T-cell (primary cell): ENCODE measurements around the gene SLC16A3. TPM values are rescaled to one million over a fixed set of nuclear protein-coding genes. Genes with fewer than 3 reads are reported as not detected.

Source experiments
- ATAC-seq, 4 experiments: fragments of 200-7000 bp in 3 of 4; fragments of 150-1000 bp in 1 of 4; cut with Tn5 transposase; replicated peaks in 1 of 4; 1 replicate in 3 of 4; 2 replicates in 1 of 4; pipeline ENCODE4 v1.10.0; 2021; ENCODE audit warnings: moderate library complexity in 3 of 4, mild to moderate bottlenecking in 2 of 4, moderate number of reproducible peaks in 1 of 4
- CTCF ChIA-PET, 2 donors: fragments of 300-600 bp; sonication (Branson Sonifier 250); formaldehyde crosslinking; loops; one replicate each; lab custom pipeline; 2022; ENCODE audit warnings: antibody characterized with exemption in 2 of 2; lab: Charles Lee
- POLR2A ChIA-PET, 2 donors: fragments of 300-600 bp; sonication (Branson Sonifier 250); formaldehyde crosslinking; loops; one replicate each; lab custom pipeline; 2022; ENCODE audit warnings: antibody characterized with exemption in 2 of 2; lab: Charles Lee
- DNase-seq, 35 experiments: peaks; one replicate each; pipeline versions ENCODE4 v3.0.0 to v3.0.0-alpha.2; 2013 to 2023
- H3K27ac ChIP-seq: one replicate; pipeline ENCODE4 v1.5.1; 2013; ENCODE audit warnings: low read length
- H3K27me3 ChIP-seq, 2 experiments: replicated peaks in 1 of 2; 1 replicate in 1 of 2; 2 replicates in 1 of 2; pipeline versions ENCODE4 v1.6.1 to v1.7.0; 2013; ENCODE audit warnings: low read length in 1 of 2, mixed read lengths in 1 of 2; ENCODE audit not compliant: control insufficient read depth in 2 of 2, insufficient read depth in 2 of 2; ENCODE audit errors: extremely low read depth in 1 of 2
- H3K36me3 ChIP-seq, 2 donors: 1 replicate in 1 of 2; 2 replicates in 1 of 2; pipeline versions ENCODE4 v1.6.1 to v1.7.0; 2013; ENCODE audit warnings: low read length in 1 of 2; ENCODE audit not compliant: control insufficient read depth in 2 of 2, insufficient read depth in 1 of 2; ENCODE audit errors: extremely low read depth in 1 of 2
- H3K4me1 ChIP-seq, 2 experiments: 1 replicate in 1 of 2; 2 replicates in 1 of 2; pipeline versions ENCODE4 v1.6.1 to v1.7.0; 2013; ENCODE audit warnings: low read length in 2 of 2, mixed read lengths in 1 of 2; ENCODE audit not compliant: insufficient read depth in 2 of 2, control insufficient read depth in 1 of 2; ENCODE audit errors: extremely low read depth in 1 of 2
- H3K4me3 ChIP-seq, 2 donors: 1 replicate in 1 of 2; 2 replicates in 1 of 2; pipeline versions ENCODE4 v1.5.1 to v1.7.0; 2013; ENCODE audit warnings: mild to moderate bottlenecking in 2 of 2, low read length in 1 of 2, moderate library complexity in 1 of 2; ENCODE audit not compliant: control insufficient read depth in 1 of 2; ENCODE audit errors: extremely low read depth in 1 of 2
- H3K9me3 ChIP-seq: 2 replicates; pipeline ENCODE4 v1.7.0; 2013
- H3K27ac Mint-ChIP-seq, 2 donors: one replicate each; pipeline ENCODE4 v1.8.0; 2020 to 2021; ENCODE audit warnings: mild to moderate bottlenecking in 2 of 2, mixed read lengths in 2 of 2
- H3K27me3 Mint-ChIP-seq, 2 donors: one replicate each; pipeline ENCODE4 v1.8.0; 2021 to 2022; ENCODE audit warnings: mixed read lengths in 2 of 2
- H3K36me3 Mint-ChIP-seq: one replicate; pipeline ENCODE4 v1.8.0; 2021; ENCODE audit warnings: mixed read lengths
- H3K4me1 Mint-ChIP-seq, 3 donors: one replicate each; pipeline ENCODE4 v1.8.0; 2020 to 2022; ENCODE audit warnings: mixed read lengths in 3 of 3, mild to moderate bottlenecking in 1 of 3
- H3K4me3 Mint-ChIP-seq, 3 donors: one replicate each; pipeline ENCODE4 v1.8.0; 2020 to 2022; ENCODE audit warnings: mild to moderate bottlenecking in 3 of 3, mixed read lengths in 3 of 3, moderate library complexity in 3 of 3
- H3K9me3 Mint-ChIP-seq, 3 donors: one replicate each; pipeline ENCODE4 v1.8.0; 2020 to 2022; ENCODE audit warnings: mixed read lengths in 3 of 3
- WGBS: methylation state at CpG from one replicate; pipeline ENCODE4 v1.1.5; 2013; ENCODE audit warnings: missing lambda C conversion rate; ENCODE audit not compliant: insufficient coverage; 5-methylcytosine and 5-hydroxymethylcytosine counted together
- total RNA-seq, 35 experiments: library from RNA in 6 of 35; stranded (reverse) in 6 of 35; fragments of 120-200 nt in 1 of 35; gene quantifications; one replicate each; pipeline versions ENCODE4 v1.2.1 to v1.2.4 and lab custom pipeline; 2013 to 2026

The SLC16A3 gene
- total RNA-seq, 5 donors from 2014 or later (not counting 1 experiment from before 2014, with no cell fraction given), result 31.9 to 47.3 (median 40.9) TPM

GRCh38 chr17:82241183-82241925 is 12.5 kb downstream of the SLC16A3 start:
- ChIA-PET CTCF (no interaction called here), POLR2A (interaction anchor here in 1 of 2 donors (0.6 kb wide), 1 partner anchor 26 kb away, joined by 4 read pairs; no protein-coding TSS in a partner anchor)
- Histone ChIP-seq H3K9me3 (no peaks in the 10 kb centered on the region), H3K27me3 (no peaks in the 10 kb centered on the region), H3K4me3 (no peak overlapping the region), H3K4me1 (peaks cover 25 to 74% of the 10 kb centered on the region in 2 experiments), H3K36me3 (peaks cover 24 to 43% of the 10 kb centered on the region in 2 donors), H3K27ac (peak overlapping the region; percentile 52)
- WGBS, result 68% methylated on average over 22 of the region's 27 CpGs
- Mint-ChIP-seq H3K4me3 (peak overlapping the region in 1 of 3 donors; percentile 81), H3K4me1 (peaks cover 44 to 63% (median 63%) of the 10 kb centered on the region in 3 donors), H3K9me3 (no peaks in the 10 kb centered on the region), H3K36me3 (peaks cover 26% of the 10 kb centered on the region), H3K27ac (peak overlapping the region; percentile 57 to 77), H3K27me3 (no peaks in the 10 kb centered on the region)
- ATAC-seq, result peak in 1 of 4 experiments; percentile 11
- DNase-seq, result peak in 3 of 35 experiments; percentile 31 to 56 (median 38)

GRCh38 chr17:82241926-82242697 is 13.3 kb downstream of the SLC16A3 start:
- Mint-ChIP-seq H3K27me3 (no peaks in the 10 kb centered on the region), H3K36me3 (peaks cover 30% of the 10 kb centered on the region), H3K4me3 (peak overlapping the region in 1 of 3 donors; percentile 81), H3K4me1 (peaks cover 44 to 69% (median 66%) of the 10 kb centered on the region in 3 donors), H3K9me3 (no peaks in the 10 kb centered on the region), H3K27ac (peak overlapping the region; percentile 57 to 77)
- Histone ChIP-seq H3K27me3 (no peaks in the 10 kb centered on the region), H3K9me3 (no peaks in the 10 kb centered on the region), H3K4me1 (peaks cover 25 to 73% of the 10 kb centered on the region in 2 experiments), H3K27ac (peak overlapping the region; percentile 52), H3K36me3 (peaks cover 23 to 51% of the 10 kb centered on the region in 2 donors), H3K4me3 (no peak overlapping the region)
- DNase-seq (no peak), ATAC-seq (no peak)
- CTCF ChIA-PET, result interaction anchor here in 1 of 2 donors (0.5 kb wide), 1 partner anchor 182 kb away, joined by 3 read pairs; no protein-coding TSS in a partner anchor
- 78% methylated on average over 14 of the region's 20 CpGs for WGBS
- POLR2A ChIA-PET, result interaction anchor here (0.6 kb wide), 2 partner anchors 192 to 426 kb away, joined by 3 to 4 read pairs; no protein-coding TSS in a partner anchor

GRCh38 chr17:82242698-82242976 is 13.8 kb downstream of the SLC16A3 start:
- Histone ChIP-seq H3K4me1 (peaks cover 25 to 75% of the 10 kb centered on the region in 2 experiments), H3K27ac (no peak overlapping the region), H3K4me3 (no peak overlapping the region), H3K36me3 (peaks cover 23 to 56% of the 10 kb centered on the region in 2 donors), H3K27me3 (no peaks in the 10 kb centered on the region), H3K9me3 (no peaks in the 10 kb centered on the region)
- ATAC-seq (no peak), DNase-seq (no peak)
- Mint-ChIP-seq H3K9me3 (no peaks in the 10 kb centered on the region), H3K27ac (no peak overlapping the region), H3K36me3 (peaks cover 30% of the 10 kb centered on the region), H3K4me1 (peaks cover 41 to 68% (median 67%) of the 10 kb centered on the region in 3 donors), H3K27me3 (no peaks in the 10 kb centered on the region), H3K4me3 (no peak overlapping the region)
- ChIA-PET POLR2A (interaction anchor here in 1 of 2 donors (0.6 kb wide), 1 partner anchor 193 kb away, joined by 3 read pairs; no protein-coding TSS in a partner anchor), CTCF (interaction anchor here in 1 of 2 donors (0.5 kb wide), 1 partner anchor 181 kb away, joined by 3 read pairs; no protein-coding TSS in a partner anchor)
- 93% methylated on average over 21 of the region's 24 CpGs for WGBS

GRCh38 chr17:82242977-82243647 is 14.3 kb downstream of the SLC16A3 start:
- H3K4me1 ChIP-seq, result peaks cover 25 to 71% of the 10 kb centered on the region in 2 experiments
- Mint-ChIP-seq H3K4me1 (peaks cover 43 to 69% (median 67%) of the 10 kb centered on the region in 3 donors), H3K27ac (no peak overlapping the region), H3K4me3 (no peak overlapping the region), H3K36me3 (peaks cover 34% of the 10 kb centered on the region), H3K27me3 (no peaks in the 10 kb centered on the region), H3K9me3 (no peaks in the 10 kb centered on the region)
- no peaks in the 10 kb centered on the region for H3K27me3 ChIP-seq
- peaks cover 27 to 61% of the 10 kb centered on the region in 2 donors for H3K36me3 ChIP-seq
- CTCF ChIA-PET, result interaction anchor here in 1 of 2 donors (0.5 kb wide), 1 partner anchor 181 kb away, joined by 3 read pairs; no protein-coding TSS in a partner anchor
- DNase-seq, result no peak
- POLR2A ChIA-PET, result interaction anchor here in 1 of 2 donors (0.7 kb wide), 1 partner anchor 36 kb away, joined by 3 read pairs; no protein-coding TSS in a partner anchor
- no peak overlapping the region for H3K4me3 ChIP-seq
- H3K27ac ChIP-seq, result no peak overlapping the region
- no peaks in the 10 kb centered on the region for H3K9me3 ChIP-seq
- ATAC-seq, result no peak
- 95% methylated on average over 26 of the region's 29 CpGs for WGBS

GRCh38 chr17:82243648-82244412 is 15.0 kb downstream of the SLC16A3 start:
- Histone ChIP-seq H3K36me3 (peaks cover 33 to 68% of the 10 kb centered on the region in 2 donors), H3K4me1 (peaks cover 25 to 63% of the 10 kb centered on the region in 2 experiments), H3K27me3 (no peaks in the 10 kb centered on the region), H3K27ac (no peak overlapping the region), H3K4me3 (no peak overlapping the region), H3K9me3 (no peaks in the 10 kb centered on the region)
- WGBS, result 93% methylated on average over 13 of the region's 19 CpGs
- H3K4me3 Mint-ChIP-seq, result no peak overlapping the region
- DNase-seq (no peak), ATAC-seq (no peak)
- peak overlapping the region; percentile 43 to 66 for H3K27ac Mint-ChIP-seq
- peaks cover 41 to 64% (median 61%) of the 10 kb centered on the region in 3 donors for H3K4me1 Mint-ChIP-seq
- H3K27me3 Mint-ChIP-seq, result no peaks in the 10 kb centered on the region
- H3K9me3 Mint-ChIP-seq, result no peaks in the 10 kb centered on the region
- CTCF ChIA-PET, result interaction anchor here in 1 of 2 donors (0.7 kb wide), 1 partner anchor 77 kb away, joined by 3 read pairs; no protein-coding TSS in a partner anchor
- POLR2A ChIA-PET, result interaction anchor here in 1 of 2 donors (0.7 kb wide), 1 partner anchor 36 kb away, joined by 3 read pairs; no protein-coding TSS in a partner anchor
- peaks cover 39% of the 10 kb centered on the region for H3K36me3 Mint-ChIP-seq
